C4-2B (cell line): ENCODE data around the gene PTGR1.

Experiments
- H3K27ac ChIP-seq: fragments of 450-650 bp; 2 replicates; pipeline ENCODE4 v1.5.1; 2017
- ZFX ChIP-seq: fragments of 450-650 bp; IDR thresholded peaks from 2 replicates; pipeline ENCODE4 v1.6.1; 2017
- TF ChIP-seq, protein P1 (sequence below): fragments of 450-650 bp; conservative IDR thresholded peaks from 2 replicates; pipeline ENCODE4 v1.5.1; 2017; ENCODE audit warnings: mild to moderate bottlenecking

PTGR1 gene

DNA sequence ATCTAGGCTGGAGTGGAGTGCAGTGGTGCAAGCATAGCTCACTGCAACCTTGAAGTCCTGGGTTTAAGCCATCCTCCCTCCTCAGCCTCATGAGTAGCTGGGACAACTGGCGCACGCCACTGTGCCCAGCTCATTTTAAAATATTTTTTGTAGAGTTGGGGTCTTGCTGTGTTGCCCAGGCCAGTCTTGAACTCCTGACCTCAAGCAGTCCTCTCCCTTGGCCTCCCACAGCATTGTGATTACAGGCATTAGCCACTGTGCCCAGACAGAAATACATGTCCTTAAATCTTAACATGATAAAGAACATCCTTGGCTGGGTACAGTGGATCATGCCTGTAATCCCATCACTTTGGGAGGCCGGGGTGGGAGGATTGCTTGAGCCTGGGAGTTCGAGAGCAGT is 67.7 kb downstream of the PTGR1 start:
- TF ChIP-seq, protein P1, sequence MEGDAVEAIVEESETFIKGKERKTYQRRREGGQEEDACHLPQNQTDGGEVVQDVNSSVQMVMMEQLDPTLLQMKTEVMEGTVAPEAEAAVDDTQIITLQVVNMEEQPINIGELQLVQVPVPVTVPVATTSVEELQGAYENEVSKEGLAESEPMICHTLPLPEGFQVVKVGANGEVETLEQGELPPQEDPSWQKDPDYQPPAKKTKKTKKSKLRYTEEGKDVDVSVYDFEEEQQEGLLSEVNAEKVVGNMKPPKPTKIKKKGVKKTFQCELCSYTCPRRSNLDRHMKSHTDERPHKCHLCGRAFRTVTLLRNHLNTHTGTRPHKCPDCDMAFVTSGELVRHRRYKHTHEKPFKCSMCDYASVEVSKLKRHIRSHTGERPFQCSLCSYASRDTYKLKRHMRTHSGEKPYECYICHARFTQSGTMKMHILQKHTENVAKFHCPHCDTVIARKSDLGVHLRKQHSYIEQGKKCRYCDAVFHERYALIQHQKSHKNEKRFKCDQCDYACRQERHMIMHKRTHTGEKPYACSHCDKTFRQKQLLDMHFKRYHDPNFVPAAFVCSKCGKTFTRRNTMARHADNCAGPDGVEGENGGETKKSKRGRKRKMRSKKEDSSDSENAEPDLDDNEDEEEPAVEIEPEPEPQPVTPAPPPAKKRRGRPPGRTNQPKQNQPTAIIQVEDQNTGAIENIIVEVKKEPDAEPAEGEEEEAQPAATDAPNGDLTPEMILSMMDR, result no peak
- no peak for TF ChIP-seq ZFX
- no peak overlapping the region for H3K27ac ChIP-seq

DNA sequence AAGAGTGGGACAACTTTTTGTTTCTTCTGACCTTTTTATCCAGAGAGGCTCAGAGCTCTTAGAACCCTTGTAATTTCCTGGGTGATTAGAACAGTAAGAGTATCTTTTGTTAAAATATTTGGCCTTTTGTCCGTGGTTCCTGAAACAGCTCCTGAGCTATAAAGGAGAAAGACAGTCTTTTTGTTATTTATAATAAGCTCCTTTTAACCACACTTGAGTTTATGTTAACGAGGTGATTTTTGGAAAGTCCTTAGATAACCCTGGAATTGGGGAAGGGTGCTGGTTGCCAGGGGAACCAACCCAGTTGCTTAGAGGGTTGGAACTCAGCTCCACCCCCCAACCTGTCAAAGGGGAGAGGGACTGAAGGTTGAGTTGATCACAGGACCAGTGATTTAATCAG is 69.7 kb downstream of the PTGR1 start:
- no peak for TF ChIP-seq ZFX
- TF ChIP-seq, protein P1, result no peak
- H3K27ac ChIP-seq, result no peak overlapping the region

DNA sequence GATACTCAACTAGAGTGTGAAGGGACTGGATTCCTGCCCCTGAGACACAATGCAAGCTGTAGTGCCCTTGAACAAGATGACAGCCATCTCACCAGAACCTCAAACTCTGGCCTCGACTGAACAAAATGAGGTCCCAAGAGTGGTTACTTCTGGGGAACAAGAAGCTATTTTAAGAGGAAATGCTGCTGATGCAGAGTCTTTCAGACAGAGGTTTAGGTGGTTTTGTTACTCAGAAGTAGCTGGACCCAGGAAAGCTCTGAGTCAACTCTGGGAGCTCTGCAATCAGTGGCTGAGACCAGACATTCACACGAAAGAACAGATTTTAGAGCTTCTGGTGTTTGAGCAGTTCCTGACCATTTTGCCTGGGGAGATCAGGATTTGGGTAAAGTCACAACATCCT is 72.1 kb downstream of the PTGR1 start:
- no peak overlapping the region for H3K27ac ChIP-seq
- TF ChIP-seq ZFX, result no peak
- TF ChIP-seq, protein P1, result no peak

DNA sequence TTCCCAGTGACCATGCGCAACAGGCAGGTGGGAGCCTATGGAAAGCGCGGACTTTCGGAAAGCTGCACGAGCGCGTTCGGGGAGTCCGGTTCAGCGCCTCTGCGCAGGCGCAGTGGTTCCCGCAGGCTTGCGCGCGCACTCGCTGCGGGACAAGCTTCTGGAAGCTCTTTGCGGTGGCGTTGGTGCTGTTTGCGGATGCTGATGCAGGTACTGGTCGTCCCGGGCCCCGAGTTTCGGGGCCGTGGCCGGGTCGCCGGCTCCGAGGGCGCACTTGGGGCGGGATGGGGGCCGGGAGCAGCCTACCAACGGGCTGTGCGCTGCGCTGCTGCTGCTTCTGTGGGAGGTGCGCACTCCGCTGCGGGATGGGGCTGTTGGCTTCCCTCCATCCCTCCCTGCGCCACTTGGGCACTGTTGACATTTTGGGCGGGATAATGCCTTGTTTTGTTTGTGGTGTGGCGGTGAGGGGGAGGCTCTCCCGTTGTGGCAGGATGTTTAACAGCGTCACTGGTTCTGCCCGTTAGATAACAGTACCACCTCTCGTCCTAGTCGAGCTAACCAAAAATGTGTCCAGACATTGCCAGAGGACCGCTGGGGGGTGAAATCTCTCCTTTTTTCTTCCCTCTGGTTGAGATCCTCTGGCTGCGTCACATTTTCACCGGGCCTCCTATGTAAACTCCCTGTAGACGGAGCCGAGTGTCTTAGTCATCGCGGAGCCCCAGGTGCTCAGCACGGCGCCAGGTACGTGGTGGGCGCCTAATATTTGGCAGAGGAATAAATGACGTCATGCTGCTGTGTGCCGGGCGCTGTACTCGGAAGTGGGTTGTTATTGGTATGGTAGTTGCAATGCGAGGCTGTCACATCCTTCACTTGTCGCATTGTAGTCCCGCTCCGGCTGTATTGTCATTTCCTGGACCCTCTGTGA is 74.1 kb downstream of the PTGR1 start, which contains the start of gene ZNF483:
TSS of gene ZNF483 (plus strand) at position 124 of the 922 bp plus-strand sequence. CDS start 2,217 bp downstream, outside the sequence.
- TF ChIP-seq ZFX, result no peak
- TF ChIP-seq, protein P1, result no peak
- H3K27ac ChIP-seq, result peak within 1 kb of the TSS; percentile 61

DNA sequence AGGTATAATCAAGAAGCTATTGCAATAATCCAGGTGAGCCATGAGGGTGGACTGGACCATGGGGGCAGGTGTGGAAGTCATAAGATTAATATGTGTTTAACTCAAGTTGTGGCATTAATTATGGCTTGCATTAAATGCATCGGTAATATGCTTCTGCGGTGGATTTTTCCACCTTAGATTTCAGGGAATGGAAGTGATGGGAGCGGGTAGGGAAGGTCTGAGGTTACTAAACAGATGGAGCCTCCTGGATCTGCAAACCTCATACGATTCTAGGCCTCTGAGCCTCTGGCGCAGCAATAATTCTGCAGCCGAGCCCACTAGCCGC is 74.8 kb downstream of the PTGR1 start:
- H3K27ac ChIP-seq, result peak overlapping the region; percentile 61
- TF ChIP-seq, protein P1, result no peak

DNA sequence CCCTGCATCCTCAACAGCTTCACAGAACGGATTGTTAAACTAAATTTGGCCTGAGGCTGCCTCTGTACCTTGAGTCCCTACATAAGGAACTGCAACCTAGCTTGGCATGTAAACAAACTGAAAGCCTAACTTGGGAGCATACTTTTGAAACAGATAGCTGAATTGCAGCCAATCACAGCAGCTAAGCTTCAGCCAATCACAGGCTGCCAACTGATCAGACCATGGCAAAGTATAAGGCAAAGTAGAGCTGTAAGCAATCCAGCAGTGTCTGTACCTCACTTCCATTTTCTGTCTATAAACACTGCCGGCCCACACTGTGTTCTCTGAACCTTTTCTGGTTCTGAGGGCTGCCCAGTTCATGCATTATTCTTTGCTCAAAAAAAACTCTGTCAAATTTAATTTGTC is 83.4 kb downstream of the PTGR1 start:
- TF ChIP-seq, protein P1, result no peak
- TF ChIP-seq ZFX, result no peak

DNA sequence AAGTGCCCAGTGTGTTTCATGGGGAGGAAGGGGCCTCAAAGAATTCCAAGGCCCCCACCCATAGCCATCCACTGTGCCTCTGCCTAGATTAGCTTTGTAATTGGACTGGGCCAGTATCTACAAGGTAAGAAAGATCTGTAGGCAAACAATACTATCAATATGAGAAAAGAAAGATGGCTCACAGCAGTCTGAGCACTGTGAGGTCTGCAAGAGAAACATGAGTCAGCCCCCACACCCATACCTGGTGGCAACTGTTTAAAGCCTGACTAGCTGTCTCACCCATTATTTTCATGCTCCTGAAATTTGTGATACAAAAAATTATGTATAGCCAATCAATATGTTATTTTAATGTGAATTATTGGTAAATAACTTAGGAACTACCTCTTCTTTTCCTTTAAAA is 84.5 kb downstream of the PTGR1 start:
- no peak overlapping the region for H3K27ac ChIP-seq
- TF ChIP-seq ZFX, result no peak
- TF ChIP-seq, protein P1, result no peak

More for the DNA sequence above, 83.4 kb downstream of the PTGR1 start:
- no peak overlapping the region for H3K27ac ChIP-seq
